Activated naive CD4-positive, alpha-beta T cell (primary cell): ENCODE measurements around the gene FAM222B.

ENCODE experiments used
- DNase-seq, 4 experiments: peaks; one replicate each; lab custom pipeline; 2025; lab: John Stamatoyannopoulos, UW

FAM222B gene

DNA sequence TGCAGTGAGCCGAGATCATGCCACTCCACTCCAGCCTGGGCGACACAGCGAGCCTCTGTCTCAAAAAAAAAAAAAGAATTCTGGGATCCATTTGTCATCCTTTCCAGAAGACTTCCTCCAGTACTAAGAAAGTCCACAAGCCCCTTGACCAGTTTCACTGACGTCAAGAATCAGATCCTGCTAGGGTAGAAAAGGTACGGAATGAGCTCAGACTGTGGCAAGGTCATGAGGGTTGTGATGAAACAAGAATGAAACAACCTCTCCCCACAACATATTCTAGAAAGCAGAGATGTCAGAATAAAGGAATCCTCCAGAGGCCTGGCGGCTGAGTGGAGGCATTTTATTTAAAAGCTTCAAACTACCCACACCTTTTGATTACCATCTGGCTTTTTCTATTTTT is 68.9 kb downstream of the FAM222B start:
- no peak for DNase-seq

DNA sequence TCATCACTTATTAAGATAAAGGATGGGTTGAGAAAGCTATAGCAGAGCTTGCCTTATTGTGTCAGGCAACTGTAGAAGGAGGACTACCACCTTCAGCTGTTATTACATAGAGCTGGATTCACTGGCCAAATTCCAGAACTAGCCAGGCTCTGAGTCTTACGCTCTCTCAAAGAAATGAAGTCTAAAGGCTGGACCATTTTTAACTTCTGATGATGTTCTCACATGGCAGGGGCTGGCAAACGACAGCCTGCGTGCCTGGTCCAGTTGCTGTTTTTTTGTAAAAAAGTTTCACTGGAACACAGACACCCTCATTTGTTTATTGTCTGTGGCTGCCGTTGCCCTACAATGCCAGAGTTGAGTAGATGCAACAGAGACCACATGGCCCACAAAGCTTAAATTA is 77.6 kb downstream of the FAM222B start:
- DNase-seq = no peak

DNA sequence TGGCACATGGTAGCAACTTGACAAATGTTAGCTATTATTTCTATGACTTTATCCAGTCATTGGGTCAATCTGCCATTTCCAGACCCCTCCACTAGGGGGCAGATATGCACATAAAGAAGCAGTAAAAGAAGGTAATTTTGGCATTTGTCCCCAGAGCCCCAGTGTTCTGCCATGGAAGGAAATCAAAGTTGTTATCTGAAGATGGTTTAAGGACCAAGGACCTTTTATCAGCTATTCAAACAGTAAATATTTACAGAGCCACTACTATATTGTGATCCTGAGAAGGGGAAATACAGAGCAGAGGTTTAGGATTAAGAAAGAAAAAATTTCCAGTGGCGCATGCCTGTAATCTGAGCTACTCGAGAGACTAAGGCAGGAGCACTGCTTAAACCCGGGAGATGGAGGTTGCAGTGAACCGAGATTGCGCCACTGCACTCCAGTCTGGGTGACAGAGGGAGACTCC is 78.8 kb downstream of the FAM222B start:
- DNase-seq = peak in 3 of 4 experiments; percentile 59 to 65 (median 61)

DNA sequence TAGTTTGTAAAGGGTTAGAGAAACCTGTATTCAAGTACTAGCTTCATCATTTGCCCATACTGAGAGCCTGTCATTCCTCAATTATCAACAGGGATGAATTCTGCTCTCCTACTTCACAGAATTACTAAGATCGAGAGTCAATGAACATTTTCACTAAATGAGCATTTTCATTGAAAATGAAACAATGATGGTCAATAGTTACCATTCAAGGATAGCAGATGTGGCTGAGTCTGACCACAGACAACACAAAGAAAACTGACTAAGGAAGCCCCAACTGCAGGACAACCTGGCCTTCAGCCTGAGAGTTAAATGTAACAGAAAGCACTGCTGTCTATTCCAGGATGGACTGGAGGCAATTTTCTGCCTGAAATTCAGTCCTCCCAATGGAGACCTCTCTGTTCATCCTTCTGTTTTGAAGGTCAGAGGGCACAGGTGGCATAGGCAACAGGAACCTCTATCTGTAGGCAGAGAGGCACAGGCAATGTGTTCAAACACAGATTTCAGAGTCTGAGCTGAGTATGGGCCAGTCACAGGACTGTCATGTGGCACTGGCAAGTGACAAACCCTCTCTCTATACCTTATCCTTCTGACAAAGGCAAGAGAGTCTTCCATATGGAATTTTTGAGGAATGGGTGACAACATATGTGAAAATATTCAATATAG is 79.3 kb downstream of the FAM222B start:
- no peak for DNase-seq

DNA sequence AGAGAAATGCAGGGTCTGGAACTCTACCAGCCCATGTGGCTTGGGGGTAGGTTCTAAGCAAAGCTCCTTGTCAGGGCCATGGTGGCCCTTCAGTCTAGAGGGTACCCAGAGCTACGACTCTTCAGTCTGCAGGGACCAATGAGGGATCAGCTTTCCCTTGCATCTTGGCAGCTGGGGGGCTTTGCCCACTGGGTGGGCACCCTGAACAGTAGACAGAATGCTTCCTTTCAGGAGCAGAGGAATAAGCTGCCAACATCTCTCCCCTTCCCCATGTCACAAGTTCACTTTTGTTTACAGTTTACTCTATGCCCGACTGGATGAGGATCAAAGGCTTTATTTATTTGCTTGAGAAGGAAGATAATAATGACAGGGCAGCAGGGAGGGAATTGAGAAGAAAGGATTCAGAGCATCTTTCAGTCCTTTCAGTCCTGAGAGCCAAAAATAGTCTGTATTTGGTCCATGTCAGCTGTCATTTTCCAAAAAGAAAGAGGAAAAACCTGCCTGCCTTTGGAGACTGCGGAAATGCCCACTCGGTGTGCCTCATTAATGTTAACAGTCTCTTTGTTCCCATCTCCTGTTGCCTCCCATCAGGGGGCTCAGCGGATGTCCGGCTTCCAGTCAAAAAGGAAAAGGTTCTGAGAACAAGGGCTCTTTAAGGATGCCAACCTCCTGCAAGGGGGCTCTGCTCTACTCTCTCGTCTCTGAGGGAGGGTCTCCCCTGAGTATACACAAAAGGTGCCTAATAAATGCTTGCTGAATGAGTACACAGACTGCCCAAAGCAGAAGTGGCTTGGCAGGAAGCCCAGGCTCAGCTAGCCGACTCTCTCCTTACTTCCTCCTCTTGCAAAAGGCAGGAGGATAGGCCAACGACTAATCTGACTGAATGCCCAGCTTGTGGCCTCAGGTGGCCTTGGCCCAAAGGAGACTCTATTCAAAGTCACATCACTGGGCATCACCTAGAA is 81.7 kb downstream of the FAM222B start:
- no peak for DNase-seq

DNA sequence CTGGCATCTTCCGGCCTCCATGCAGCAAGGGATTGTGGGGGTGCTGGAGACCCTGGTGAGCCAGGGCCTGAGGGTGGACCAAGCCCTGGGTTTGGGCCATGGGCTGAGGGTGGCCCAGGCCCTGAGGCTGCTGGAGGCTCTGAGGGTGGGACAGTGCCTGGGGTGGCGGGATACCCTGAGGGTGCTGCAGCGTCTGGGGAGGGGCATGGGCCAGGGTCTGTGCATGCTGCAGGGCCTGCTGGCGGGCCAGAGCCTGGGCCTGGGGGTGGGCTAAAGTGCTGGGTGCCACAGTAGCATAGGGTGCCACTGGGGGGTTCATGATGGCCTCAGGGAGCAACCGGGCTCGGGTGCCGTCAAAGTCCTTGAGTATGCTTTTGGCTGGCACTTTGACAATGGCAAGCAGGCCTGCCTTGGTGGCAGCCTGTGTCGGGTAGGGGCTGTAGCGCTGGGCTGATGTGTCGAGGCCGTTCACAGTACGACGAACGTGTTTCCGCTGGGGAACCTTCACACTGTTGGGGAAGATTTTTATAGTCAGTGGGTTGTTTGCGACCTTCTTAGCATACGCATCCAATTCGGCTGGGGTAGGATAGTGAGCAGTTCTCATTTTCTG is 83.2 kb downstream of the FAM222B start:
- no peak for DNase-seq

DNA sequence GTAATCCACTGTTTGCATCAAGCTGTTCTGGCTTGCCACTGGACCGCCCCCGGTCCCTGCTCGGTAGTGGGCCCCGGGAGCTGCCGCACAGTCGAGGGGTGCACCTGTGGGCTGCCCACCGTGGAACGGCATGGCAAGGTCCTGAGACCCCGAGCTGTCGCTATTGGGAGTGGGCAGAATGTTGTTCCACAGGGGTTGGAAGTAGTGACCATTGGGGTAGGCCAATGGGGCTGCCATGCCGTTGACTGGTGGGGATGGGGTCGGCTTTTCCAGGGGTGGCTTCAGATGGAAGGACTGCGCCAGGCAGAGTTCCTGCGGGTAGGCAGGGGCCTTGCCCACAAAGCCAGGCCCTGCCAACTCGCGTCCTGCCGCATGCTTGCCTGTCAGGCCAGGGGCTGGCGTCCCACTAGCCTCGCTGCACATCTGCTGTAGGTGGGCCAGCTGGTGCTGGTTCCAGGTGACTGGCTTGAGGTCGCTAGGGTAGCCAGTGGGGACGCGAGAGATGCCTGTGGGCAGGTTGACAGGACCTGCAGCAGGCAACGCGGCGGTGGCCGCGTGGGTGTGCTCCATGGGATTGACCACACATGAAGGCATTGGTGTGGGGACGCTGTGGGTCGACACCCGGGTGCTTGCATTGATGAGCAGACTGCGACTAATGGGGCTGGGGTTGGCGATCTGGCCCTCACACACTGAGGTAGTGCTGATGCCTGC is 84.0 kb downstream of the FAM222B start:
- DNase-seq = no peak

DNA sequence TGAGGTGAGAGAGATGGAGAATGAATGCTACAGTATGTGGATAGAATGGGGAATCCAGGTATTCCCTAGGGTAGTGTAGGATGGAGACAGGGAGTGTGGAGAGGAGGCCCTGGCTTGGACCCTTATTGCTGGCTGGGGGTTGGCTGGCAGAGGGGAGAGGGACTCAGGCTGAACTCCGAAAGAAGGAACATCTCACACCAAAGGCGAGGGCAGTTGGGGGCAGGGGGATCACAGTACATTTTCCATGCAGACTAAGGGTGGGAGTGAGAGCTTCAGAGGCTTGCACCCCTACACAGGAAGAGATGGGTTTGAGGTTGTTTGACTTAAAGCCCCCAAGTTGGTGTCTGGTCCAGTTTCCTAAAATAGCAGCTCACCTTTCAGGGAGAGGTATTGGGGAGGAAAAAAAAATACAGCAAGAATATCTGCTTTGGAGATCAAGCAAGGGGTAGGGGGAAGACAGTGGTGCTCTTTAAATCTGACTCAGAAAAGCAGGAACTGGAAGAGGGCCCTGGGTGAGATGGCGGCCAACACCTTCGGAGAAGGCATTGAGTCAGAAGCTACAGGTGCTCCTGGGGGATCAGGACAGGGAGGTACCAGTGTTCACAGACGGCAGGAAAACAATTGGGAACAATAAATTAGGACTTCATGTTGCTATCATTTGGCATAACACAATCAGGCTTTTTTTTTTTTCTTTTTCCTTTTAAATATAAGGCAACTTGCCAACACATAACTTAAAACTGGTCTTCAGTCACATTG is 86.4 kb downstream of the FAM222B start:
- DNase-seq = no peak

DNA sequence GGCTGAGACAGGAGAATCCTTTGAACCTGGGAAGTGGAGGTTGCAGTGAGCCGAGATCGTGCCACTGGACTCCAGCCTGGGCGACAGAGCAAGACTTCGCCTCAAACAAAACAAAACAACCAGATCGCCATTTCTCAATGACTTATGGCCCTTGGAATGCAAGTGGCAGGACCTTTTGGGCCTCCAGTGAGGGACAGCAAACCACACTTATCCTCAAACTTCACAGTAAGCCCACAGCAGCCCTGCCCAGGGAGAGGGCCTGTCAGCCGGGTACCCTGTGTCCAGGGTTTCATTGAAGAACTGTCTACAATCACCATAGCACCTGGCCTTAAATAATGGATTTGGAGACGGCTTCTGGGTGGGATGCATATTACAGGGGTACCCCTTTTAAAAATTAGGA is 87.1 kb downstream of the FAM222B start:
- no peak for DNase-seq

DNA sequence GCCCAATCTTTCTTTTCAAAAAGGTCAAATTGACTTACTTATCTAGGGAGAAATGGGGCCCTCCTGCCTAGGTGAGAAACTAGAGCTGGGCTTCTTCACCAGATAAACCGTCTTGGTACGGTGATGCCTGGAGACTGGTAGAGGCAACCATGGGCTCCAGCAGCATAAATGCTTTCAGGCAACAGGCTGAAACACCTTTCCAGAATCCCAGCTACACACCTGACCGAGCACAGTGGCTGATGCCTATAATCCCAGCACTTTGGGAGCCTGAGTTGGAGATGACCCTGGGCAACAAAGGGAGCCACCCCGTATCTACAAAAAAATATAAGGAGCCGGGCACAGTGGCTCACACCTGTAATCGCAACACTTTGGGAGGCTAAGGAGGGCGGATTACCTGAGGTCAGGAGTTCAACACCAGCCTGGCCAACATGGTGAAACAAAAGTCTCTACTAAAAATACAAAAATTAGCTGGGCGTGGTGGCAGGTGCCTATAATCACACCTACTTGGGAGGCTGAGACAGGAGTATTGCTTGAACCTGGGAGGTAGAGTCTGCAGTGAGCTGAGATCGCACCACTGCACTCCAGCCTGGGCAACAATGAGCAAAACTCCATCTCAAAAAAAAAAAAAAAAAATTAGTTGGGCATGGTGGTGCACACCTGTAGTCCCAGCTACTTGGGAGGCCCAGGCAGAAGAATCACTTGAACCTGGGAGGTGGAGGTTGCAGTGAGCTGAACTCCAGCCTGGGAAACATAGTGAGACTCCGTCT is 90.8 kb downstream of the FAM222B start:
- DNase-seq = no peak

DNA sequence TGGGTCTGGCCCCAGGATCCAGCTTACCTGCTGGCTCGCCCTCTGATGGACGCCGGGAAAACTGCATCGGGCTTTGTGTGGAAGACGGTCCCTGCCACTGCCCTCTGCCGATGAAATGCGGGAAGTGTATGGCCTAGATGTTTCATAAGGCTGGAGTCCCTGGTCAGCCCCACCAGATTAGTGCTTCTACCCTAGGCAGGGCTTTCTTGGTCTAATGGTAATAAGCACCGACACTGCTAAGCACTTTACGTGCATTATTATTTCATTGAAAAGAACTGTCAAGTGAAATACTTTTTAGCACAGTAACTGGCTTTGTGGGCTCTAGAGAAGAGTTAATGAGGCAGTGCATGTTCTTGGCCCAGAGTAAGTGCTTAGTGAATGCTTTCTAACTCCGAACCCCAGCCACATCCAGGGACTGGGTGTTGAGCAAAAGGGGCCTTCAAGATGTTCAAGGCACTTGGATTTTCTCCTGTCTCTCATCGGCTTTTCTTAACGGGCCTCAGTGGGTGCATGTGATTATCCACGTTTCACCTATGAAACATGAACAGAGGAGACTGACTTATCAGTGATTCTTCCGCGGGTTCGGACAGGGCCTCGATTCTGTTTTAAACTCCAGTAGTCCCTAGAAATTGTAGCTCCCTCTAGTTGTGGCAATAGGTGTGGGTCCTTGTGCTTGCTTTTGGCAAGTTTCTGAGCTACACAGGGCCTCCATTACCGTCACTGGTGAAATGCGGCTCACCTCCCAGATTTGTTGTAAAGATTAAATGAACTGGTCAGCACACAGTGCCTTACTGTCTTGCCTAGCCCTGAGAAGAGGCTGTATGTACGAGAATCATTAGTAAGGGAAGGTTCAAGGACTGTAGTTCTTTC is 92.2 kb downstream of the FAM222B start:
- DNase-seq = peak; percentile 52 to 82 (median 76)

DNA sequence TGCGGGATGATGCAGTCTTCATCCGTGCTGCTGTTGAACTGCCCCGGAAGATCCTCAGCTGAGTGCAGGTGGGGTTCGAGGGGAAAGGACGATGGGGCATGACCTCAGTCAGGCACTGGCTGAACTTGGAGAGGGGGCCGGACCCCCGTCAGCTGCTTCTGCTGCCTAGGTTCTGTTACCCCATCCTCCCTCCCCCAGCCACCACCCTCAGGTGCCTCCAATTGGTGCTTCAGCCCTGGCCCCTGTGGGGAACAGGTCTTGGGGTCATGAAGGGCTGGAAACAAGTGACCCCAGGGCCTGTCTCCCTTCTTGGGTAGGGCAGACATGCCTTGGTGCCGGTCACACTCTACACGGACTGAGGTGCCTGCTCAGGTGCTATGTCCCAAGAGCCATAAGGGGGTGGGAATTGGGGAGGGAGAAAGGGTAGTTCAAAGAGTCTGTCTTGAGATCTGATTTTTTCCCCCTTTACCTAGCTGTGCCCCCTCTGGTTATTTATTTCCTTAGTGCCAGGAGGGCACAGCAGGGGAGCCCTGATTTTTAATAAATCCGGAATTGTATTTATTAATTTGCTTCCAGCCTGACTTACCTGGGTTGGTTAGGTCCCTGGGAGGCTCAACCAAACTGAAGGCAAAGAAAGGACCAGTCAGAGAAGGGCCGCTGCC is 92.9 kb downstream of the FAM222B start:
- no peak for DNase-seq

DNA sequence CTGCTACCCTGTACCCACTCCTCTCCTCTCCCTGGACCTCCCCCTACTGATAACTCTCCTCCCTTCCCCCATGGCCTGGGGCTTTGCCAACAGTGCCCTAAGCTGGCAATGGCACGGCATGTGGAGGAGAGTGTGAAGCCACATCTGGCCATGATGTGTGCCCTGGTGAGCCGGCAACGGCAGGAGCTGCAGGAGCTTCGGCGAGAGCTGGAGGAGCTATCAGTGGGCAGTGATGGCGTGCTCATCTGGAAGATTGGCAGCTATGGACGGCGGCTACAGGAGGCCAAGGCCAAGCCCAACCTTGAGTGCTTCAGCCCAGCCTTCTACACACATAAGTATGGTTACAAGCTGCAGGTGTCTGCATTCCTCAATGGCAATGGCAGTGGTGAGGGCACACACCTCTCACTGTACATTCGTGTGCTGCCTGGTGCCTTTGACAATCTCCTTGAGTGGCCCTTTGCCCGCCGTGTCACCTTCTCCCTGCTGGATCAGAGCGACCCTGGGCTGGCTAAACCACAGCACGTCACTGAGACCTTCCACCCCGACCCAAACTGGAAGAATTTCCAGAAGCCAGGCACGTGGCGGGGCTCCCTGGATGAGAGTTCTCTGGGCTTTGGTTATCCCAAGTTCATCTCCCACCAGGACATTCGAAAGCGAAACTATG is 93.6 kb downstream of the FAM222B start:
- DNase-seq = no peak

DNA sequence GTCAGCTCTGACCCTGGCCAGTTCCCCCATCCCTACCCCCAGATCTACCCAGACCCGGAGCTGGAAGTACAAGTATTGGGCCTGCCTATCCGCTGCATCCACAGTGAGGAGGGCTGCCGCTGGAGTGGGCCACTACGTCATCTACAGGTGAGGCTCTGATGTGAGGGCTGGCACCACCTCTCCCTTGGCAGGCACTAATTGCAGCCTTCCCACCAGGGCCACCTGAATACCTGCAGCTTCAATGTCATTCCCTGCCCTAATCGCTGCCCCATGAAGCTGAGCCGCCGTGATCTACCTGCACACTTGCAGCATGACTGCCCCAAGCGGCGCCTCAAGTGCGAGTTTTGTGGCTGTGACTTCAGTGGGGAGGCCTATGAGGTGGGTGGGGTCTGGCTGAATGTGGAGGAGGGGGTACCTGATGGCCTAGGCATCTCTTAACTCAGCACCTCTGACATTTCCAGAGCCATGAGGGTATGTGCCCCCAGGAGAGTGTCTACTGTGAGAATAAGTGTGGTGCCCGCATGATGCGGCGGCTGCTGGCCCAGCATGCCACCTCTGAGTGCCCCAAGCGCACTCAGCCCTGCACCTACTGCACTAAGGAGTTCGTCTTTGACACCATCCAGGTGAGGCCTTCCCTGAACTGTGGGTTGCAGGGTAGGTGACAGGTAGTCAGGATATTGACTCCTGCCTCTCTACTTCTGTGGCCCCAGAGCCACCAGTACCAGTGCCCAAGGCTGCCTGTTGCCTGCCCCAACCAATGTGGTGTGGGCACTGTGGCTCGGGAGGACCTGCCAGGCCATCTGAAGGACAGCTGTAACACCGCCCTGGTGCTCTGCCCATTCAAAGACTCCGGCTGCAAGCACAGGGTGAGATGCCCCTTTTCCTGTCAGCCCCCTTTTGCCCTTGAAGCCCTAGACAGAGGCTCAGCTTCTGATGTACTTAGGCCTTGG is 94.5 kb downstream of the FAM222B start:
- no peak for DNase-seq

DNA sequence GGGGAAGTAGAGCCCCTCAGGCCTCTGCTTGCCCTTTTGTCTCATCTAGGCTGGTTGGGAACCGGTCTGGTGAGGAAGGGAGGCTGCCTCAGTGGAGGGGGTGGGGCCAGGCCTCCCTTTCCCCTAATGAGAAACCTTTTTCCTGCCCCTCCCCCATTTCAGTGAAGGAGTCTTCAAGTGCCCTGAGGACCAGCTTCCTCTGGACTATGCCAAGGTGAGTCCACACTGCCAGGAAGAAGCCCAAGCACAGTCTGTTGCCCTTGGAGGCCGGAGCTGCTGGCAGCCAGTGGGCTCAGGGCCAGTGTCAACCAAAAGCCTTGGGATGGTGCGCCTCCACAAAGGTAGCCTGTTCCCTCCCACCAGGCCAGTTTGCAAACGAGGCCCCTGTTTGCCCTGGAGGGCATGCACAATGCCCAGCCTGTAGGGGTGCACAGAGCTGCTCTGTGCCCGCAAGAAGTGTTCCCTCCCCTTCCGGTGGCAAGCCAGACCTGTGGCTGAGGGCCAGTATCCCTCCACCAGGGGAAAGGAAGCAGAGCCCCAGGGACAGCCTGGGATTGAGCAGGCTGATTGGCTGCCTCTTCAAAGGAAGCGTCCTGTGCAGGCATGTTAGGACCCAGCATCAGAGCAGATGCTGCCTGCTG is 95.4 kb downstream of the FAM222B start:
- DNase-seq = no peak

DNA sequence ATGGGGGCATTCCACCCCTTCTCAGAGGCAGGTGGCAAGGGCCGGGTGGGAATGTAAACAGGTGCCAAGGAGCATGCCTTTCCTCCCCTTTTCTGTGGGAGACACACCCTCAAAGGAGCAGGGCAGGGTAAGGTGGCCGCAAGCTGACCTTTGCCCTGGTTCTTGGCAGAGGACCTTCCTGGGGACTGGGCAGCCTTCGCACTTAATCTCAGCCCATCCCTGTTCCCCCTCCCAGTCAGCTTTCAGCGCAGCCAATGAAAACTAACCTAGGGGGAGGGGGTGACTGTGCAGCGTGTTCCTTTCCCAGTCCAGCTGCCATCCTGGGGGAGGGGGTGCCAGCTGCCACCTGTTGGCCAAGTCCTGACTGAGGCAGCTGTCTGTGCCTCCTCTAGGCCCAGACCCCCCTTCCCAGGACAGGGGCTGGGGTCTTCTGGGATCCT is 96.0 kb downstream of the FAM222B start:
- no peak for DNase-seq
